ENCODE data around the gene CRY1.
"Not testable (repeated sequence)": the region's sequence is repeated elsewhere in the genome, so short reads cannot be mapped to it uniquely, and the experiment has no call there.

- TF ChIP-seq CTCF (IDR thresholded peaks at IDR 0.05; ENCODE audit: insufficient read depth, low read length, poor library complexity, severe bottlenecking); EZH2phosphoT487 (conservative IDR thresholded peaks at IDR 0.05; ENCODE audit: low read length): not testable (repeated sequence)
These were observed 67.0 kb downstream of the CRY1 start for GRCh38 chr12:107026356-107026755.

Data from SU-DHL-6 (cell line).